ENCODE measurements around the gene GRIN3B. TPM values are rescaled to one million over a fixed set of nuclear protein-coding genes. Genes with fewer than 3 reads are reported as not detected.

Gene GRIN3B
- total and polyA plus RNA-seq, 7 donors: 0.04 to 0.14 TPM; not detected in 5

DNA sequence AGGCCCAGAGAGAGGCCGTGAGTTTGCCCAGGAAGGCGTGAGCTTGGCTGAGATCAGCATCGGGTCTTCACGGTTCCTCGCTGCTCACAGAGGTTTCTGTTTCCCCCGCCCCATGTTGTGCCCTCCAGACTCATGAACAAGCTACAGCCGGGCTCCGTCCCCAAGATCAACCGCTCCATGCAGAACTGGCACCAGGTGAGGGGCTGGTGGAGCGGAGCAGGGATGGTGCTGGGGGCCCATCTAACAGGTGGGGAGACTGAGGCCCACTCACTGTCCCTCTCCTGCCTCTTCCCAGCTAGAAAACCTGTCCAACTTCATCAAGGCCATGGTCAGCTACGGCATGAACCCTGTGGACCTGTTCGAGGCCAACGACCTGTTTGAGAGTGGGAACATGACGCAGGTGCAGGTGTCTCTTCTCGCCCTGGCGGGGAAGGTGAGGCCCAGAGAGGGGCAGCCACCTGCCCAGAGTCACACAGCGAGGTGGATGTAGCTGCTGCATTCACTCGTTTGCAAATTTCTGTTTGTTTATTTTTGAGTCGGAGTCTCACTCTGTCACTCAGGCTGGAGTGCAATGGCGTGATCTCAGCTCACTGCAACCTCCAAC lies 32.1 kb downstream of the GRIN3B start:
- Histone ChIP-seq H3K4me1 (peaks cover 0 to 36% (median 24%) of the 10 kb centered on the region in 4 donors), H3K27me3 (no peaks in the 10 kb centered on the region), H3K36me3 (peaks cover 16 to 41% (median 21%) of the 10 kb centered on the region in 4 donors), H3K9me3 (no peaks in the 10 kb centered on the region), H3K4me3 (no peak overlapping the region), H3K27ac (no peak overlapping the region)
- TF ChIP-seq POLR2A (IDR thresholded peaks at IDR 0.05): no peak
- no peak for TF ChIP-seq POLR2AphosphoS5 (IDR thresholded peaks at IDR 0.05)
- no peak for TF ChIP-seq EP300 (IDR thresholded peaks at IDR 0.05)
- TF ChIP-seq, protein P1, sequence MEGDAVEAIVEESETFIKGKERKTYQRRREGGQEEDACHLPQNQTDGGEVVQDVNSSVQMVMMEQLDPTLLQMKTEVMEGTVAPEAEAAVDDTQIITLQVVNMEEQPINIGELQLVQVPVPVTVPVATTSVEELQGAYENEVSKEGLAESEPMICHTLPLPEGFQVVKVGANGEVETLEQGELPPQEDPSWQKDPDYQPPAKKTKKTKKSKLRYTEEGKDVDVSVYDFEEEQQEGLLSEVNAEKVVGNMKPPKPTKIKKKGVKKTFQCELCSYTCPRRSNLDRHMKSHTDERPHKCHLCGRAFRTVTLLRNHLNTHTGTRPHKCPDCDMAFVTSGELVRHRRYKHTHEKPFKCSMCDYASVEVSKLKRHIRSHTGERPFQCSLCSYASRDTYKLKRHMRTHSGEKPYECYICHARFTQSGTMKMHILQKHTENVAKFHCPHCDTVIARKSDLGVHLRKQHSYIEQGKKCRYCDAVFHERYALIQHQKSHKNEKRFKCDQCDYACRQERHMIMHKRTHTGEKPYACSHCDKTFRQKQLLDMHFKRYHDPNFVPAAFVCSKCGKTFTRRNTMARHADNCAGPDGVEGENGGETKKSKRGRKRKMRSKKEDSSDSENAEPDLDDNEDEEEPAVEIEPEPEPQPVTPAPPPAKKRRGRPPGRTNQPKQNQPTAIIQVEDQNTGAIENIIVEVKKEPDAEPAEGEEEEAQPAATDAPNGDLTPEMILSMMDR (IDR thresholded peaks at IDR 0.05): no peak
- WGBS, 2 donors: 89 to 94% methylated on average over 20 of the region's 20 CpGs
- DNase-seq: no peak
- intact Hi-C loops (cut with DNase I): no loop called here

- intact Hi-C loops (cut with DNase I): loop anchor here (5.0 kb wide), 1 partner anchor 401 kb away; the partner anchor contains the start of gene RPS15
- Histone ChIP-seq H3K4me1 (peaks cover 0 to 24% (median 22%) of the 10 kb centered on the region in 4 donors), H3K4me3 (no peak overlapping the region), H3K27me3 (peaks cover 0 to under 1% (median 0%) of the 10 kb centered on the region in 3 donors), H3K36me3 (peaks cover 16 to 50% (median 24%) of the 10 kb centered on the region in 4 donors), H3K9me3 (no peaks in the 10 kb centered on the region), H3K27ac (no peak overlapping the region)
- 90 to 91% methylated on average over 29 of the region's 29 CpGs for WGBS, 2 donors
- no peak for DNase-seq
- no peak for TF ChIP-seq EP300 (IDR thresholded peaks at IDR 0.05)
- no peak for TF ChIP-seq POLR2AphosphoS5 (IDR thresholded peaks at IDR 0.05)
- TF ChIP-seq, protein P1 (IDR thresholded peaks at IDR 0.05): no peak
- no peak for TF ChIP-seq POLR2A (IDR thresholded peaks at IDR 0.05)
Observed at GRCh38 chr19:1035998-1036621, 35.9 kb downstream of the GRIN3B start.

DNA sequence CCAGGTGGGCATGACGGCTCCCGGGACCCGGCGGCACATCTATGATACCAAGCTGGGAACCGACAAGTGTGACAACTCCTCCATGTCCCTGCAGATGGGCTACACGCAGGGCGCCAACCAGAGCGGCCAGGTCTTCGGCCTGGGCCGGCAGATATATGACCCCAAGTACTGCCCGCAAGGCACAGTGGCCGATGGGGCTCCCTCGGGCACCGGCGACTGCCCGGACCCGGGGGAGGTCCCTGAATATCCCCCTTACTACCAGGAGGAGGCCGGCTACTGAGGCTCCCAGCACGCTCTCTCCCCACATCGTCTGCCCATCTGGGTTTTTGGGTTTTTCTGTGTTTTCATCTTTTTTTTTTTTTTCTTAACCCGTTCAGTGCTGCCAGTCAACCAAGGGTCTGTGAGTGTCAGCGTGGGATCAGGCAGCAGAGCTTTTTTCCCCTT lies 37.4 kb downstream of the GRIN3B start:
- Histone ChIP-seq H3K27me3 (peaks cover 0 to 16% (median 4%) of the 10 kb centered on the region in 3 donors), H3K36me3 (peaks cover 8 to 41% (median 13%) of the 10 kb centered on the region in 4 donors), H3K9me3 (no peaks in the 10 kb centered on the region), H3K4me3 (no peak overlapping the region), H3K4me1 (peaks cover 0 to 35% (median 31%) of the 10 kb centered on the region in 4 donors), H3K27ac (peak overlapping the region; percentile 15 to 66 (median 50))
- TF ChIP-seq EP300 (IDR thresholded peaks at IDR 0.05) (no peak), POLR2A (IDR thresholded peaks at IDR 0.05) (no peak), POLR2AphosphoS5 (IDR thresholded peaks at IDR 0.05) (no peak)
- TF ChIP-seq, protein P1 (IDR thresholded peaks at IDR 0.05): no peak
- DNase-seq: no peak
- intact Hi-C loops (cut with DNase I): loop anchor here (5.0 kb wide), 1 partner anchor 400 kb away; the partner anchor contains the start of gene RPS15
- 56 to 79% methylated on average over 22 of the region's 22 CpGs for WGBS, 2 donors

DNA sequence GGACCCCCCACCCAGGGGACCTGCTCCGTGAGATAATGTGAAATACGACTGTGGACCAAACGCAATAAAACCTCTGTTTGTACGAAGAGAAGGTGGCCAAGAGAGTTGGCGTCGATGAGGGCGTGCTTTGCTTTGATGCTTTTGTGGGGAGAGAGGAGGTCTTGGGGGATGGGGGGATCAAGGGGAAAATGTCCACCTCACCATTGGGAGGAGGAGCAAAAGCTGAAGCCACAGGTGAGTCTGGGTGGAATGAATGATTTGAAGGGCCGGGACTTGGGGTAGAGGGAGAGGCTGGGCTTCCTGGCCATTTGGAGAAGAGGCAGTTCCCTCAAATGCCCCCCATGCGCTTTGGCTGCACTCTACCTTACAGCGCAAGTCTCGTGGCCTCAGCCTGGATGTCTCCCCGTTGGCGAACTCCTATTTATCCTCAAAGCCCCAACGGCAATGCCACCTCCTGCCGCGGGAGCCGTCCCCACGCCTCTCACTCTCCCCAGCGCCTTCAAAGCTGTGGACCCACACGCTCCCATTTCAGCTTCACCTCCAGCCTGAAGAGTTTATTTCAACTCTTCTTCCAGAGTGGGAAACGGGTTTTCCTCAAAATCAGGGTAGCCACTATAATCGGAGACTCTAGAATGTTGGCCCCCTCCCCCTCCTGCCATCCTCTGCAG lies 38.9 kb downstream of the GRIN3B start:
- Histone ChIP-seq H3K27me3 (peaks cover 0 to 20% (median 10%) of the 10 kb centered on the region in 3 donors), H3K36me3 (peaks cover 0 to 32% (median 4%) of the 10 kb centered on the region in 4 donors), H3K4me3 (peak overlapping the region in 2 of 4 donors; percentile 52 to 57), H3K9me3 (no peaks in the 10 kb centered on the region), H3K27ac (peak overlapping the region; percentile 49 to 66 (median 64)), H3K4me1 (peaks cover 0 to 35% (median 31%) of the 10 kb centered on the region in 4 donors)
- intact Hi-C loops (cut with DNase I): loop anchor here (5.0 kb wide), 1 partner anchor 398 kb away; the partner anchor contains the start of gene RPS15
- no peak for DNase-seq
- peak in 1 of 4 donors; percentile 25 for TF ChIP-seq POLR2AphosphoS5 (IDR thresholded peaks at IDR 0.05)
- no peak for TF ChIP-seq POLR2A (IDR thresholded peaks at IDR 0.05)
- 63 to 66% methylated on average over 22 of the region's 22 CpGs for WGBS, 2 donors

Data from sigmoid colon (tissue), 7 donors.